Thyroid gland (tissue), 4 donors: ENCODE results near the gene FNDC3B. TPM values are rescaled to one million over a fixed set of nuclear protein-coding genes. Genes with fewer than 3 reads are reported as not detected.

Experiments
- DNase-seq, 2 donors: peaks; one replicate each; pipeline ENCODE4 v3.0.0-alpha.2; 2019
- H3K27ac ChIP-seq, 3 donors: fragments of 200-600 bp; sonication (generic); 1 replicate in 2 of 3; 2 replicates in 1 of 3; pipeline ENCODE4 v1.5.1; 2016 to 2019; ENCODE audit warnings: mild to moderate bottlenecking in 1 of 3, moderate library complexity in 1 of 3
- H3K27me3 ChIP-seq: fragments of 200-600 bp; sonication (generic); one replicate; pipeline ENCODE4 v1.5.1; 2019
- H3K36me3 ChIP-seq, 2 donors: fragments of 200-600 bp; sonication (generic); one replicate each; pipeline ENCODE4 v1.5.1; 2016 to 2019
- H3K4me1 ChIP-seq, 2 donors: fragments of 200-600 bp; sonication (generic); one replicate each; pipeline ENCODE4 v1.5.1; 2017 to 2019
- H3K4me3 ChIP-seq, 3 donors: fragments of 200-600 bp; sonication (generic); replicated peaks in 1 of 3; 1 replicate in 2 of 3; 2 replicates in 1 of 3; pipeline ENCODE4 v1.5.1; 2016; ENCODE audit warnings: mild to moderate bottlenecking in 1 of 3
- H3K9me3 ChIP-seq: fragments of 200-600 bp; sonication (generic); one replicate; pipeline ENCODE4 v1.5.1; 2017
- CTCF ChIP-seq, 6 experiments: fragments of 200-600 bp in 3 of 6; fragments of 450-650 bp in 3 of 6; sonication (generic) in 3 of 6; IDR thresholded peaks; one replicate each; pipeline ENCODE4 v1.5.1; 2016 to 2019; ENCODE audit warnings: antibody characterized with exemption in 6 of 6, mild to moderate bottlenecking in 2 of 6, inconsistent platforms in 1 of 6, moderate library complexity in 1 of 6
- POLR2A ChIP-seq, 2 donors: fragments of 450-650 bp; IDR thresholded peaks; one replicate each; pipeline ENCODE4 v1.6.1; 2017; ENCODE audit warnings: antibody characterized with exemption in 2 of 2, mild to moderate bottlenecking in 2 of 2, moderate library complexity in 1 of 2
- WGBS, 2 donors: methylation state at CpG; one replicate each; pipeline ENCODE4 v1.1.5; 2017; 5-methylcytosine and 5-hydroxymethylcytosine counted together
- intact Hi-C: fragments of 100-400 bp; cut with DNase I; formaldehyde crosslinking; loops from one replicate; pipeline ENCODE4 v1.15.1; 2023
- total RNA-seq, 4 donors: library from RNA; depleted of rRNA; stranded (reverse); fragments of >200 nt; gene quantifications; one replicate each; pipeline ENCODE4 v1.2.3, GENCODE V29; 2016

FNDC3B gene
- total RNA-seq, 4 donors from 2014 or later = 118 to 172 (median 146) TPM

- Histone ChIP-seq H3K36me3 (peaks cover 34 to 37% of the 10 kb centered on the region in 2 donors), H3K4me1 (no peaks in the 10 kb centered on the region), H3K27me3 (no peaks in the 10 kb centered on the region), H3K9me3 (no peaks in the 10 kb centered on the region), H3K4me3 (no peak overlapping the region), H3K27ac (no peak overlapping the region)
- no peak for DNase-seq
- TF ChIP-seq POLR2A (IDR thresholded peaks at IDR 0.05) (no peak), CTCF (IDR thresholded peaks at IDR 0.05) (no peak)
- intact Hi-C loops = no loop called here
- WGBS, 2 donors = 93 to 97% methylated on average over 2 of the region's 2 CpGs
Observed at GRCh38 chr3:172378439-172378838, 339.1 kb downstream of the FNDC3B start.

- no peaks in the 10 kb centered on the region for H3K9me3 ChIP-seq
- no peaks in the 10 kb centered on the region for H3K4me1 ChIP-seq
- no peak for DNase-seq
- intact Hi-C loops = no loop called here
- no peak overlapping the region for H3K4me3 ChIP-seq
- H3K27me3 ChIP-seq = no peaks in the 10 kb centered on the region
- H3K27ac ChIP-seq = no peak overlapping the region
- TF ChIP-seq POLR2A (IDR thresholded peaks at IDR 0.05) (no peak), CTCF (IDR thresholded peaks at IDR 0.05) (no peak)
- 94 to 98% methylated on average over 2 of the region's 2 CpGs for WGBS, 2 donors
- peaks cover 34 to 35% of the 10 kb centered on the region in 2 donors for H3K36me3 ChIP-seq
Observed at GRCh38 chr3:172379372-172379771, 340.0 kb downstream of the FNDC3B start.

- peaks cover 34 to 35% of the 10 kb centered on the region in 2 donors for H3K36me3 ChIP-seq
- no peak overlapping the region for H3K4me3 ChIP-seq
- no peaks in the 10 kb centered on the region for H3K4me1 ChIP-seq
- no peak overlapping the region for H3K27ac ChIP-seq
- H3K9me3 ChIP-seq = no peaks in the 10 kb centered on the region
- intact Hi-C loops = no loop called here
- TF ChIP-seq CTCF (IDR thresholded peaks at IDR 0.05) = no peak
- TF ChIP-seq POLR2A (IDR thresholded peaks at IDR 0.05) = no peak
- no peaks in the 10 kb centered on the region for H3K27me3 ChIP-seq
- DNase-seq = no peak
- WGBS, 2 donors = 95% methylated on average over 2 of the region's 2 CpGs
Observed at GRCh38 chr3:172380632-172381031, 341.3 kb downstream of the FNDC3B start.

- TF ChIP-seq POLR2A (IDR thresholded peaks at IDR 0.05) (no peak), CTCF (IDR thresholded peaks at IDR 0.05) (no peak)
- Histone ChIP-seq H3K27ac (no peak overlapping the region), H3K36me3 (peaks cover 30 to 31% of the 10 kb centered on the region in 2 donors), H3K9me3 (no peaks in the 10 kb centered on the region), H3K27me3 (no peaks in the 10 kb centered on the region), H3K4me1 (no peaks in the 10 kb centered on the region), H3K4me3 (no peak overlapping the region)
- intact Hi-C loops = no loop called here
- WGBS, 2 donors = 88 to 92% methylated on average over 3 of the region's 3 CpGs
- no peak for DNase-seq
Observed at GRCh38 chr3:172383306-172383796, 344.0 kb downstream of the FNDC3B start.

- Histone ChIP-seq H3K27ac (no peak overlapping the region), H3K27me3 (no peaks in the 10 kb centered on the region), H3K9me3 (no peaks in the 10 kb centered on the region), H3K4me1 (no peaks in the 10 kb centered on the region), H3K36me3 (peaks cover 15 to 17% of the 10 kb centered on the region in 2 donors), H3K4me3 (no peak overlapping the region)
- intact Hi-C loops = no loop called here
- TF ChIP-seq CTCF (IDR thresholded peaks at IDR 0.05) (no peak), POLR2A (IDR thresholded peaks at IDR 0.05) (no peak)
- 88% methylated on average over 3 of the region's 3 CpGs for WGBS, 2 donors
- DNase-seq = no peak
Observed at GRCh38 chr3:172384836-172385235, 345.5 kb downstream of the FNDC3B start.
